GM19467 (cell line): Measurements from ENCODE around the gene ZBTB32.

Experiments
- ATAC-seq: cut with Tn5 transposase; IDR thresholded peaks from one replicate; pipeline ENCODE4 v1.9.1; 2021; ENCODE audit warnings: mild to moderate bottlenecking, moderate library complexity; ENCODE audit not compliant: unreplicated experiment

ZBTB32 gene

GRCh38 chr19:35695895-35696422, 8.4 kb upstream of the ZBTB32 start:
- no peak for ATAC-seq

GRCh38 chr19:35696835-35697234, 7.5 kb upstream of the ZBTB32 start:
- ATAC-seq = no peak

- peak; percentile 89 for ATAC-seq
Measured at GRCh38 chr19:35702223-35703012, 1.9 kb upstream of the ZBTB32 start.

- no peak for ATAC-seq
Measured at GRCh38 chr19:35703343-35703742, 1.0 kb upstream of the ZBTB32 start.

GRCh38 chr19:35708391-35708790, 4.0 kb downstream of the ZBTB32 start:
- no peak for ATAC-seq

- ATAC-seq = peak; percentile 37
Measured at GRCh38 chr19:35710784-35711723, 6.7 kb downstream of the ZBTB32 start.

GRCh38 chr19:35712567-35713505, 8.5 kb downstream of the ZBTB32 start:
- no peak for ATAC-seq

- ATAC-seq = no peak
Measured at GRCh38 chr19:35713506-35713850, 9.1 kb downstream of the ZBTB32 start.

- ATAC-seq = no peak
Measured at GRCh38 chr19:35713904-35714495, 9.6 kb downstream of the ZBTB32 start.

- no peak for ATAC-seq
Measured at GRCh38 chr19:35714601-35715354, 10.4 kb downstream of the ZBTB32 start.

- ATAC-seq = no peak
Measured at GRCh38 chr19:35715355-35715809, 11.0 kb downstream of the ZBTB32 start.

GRCh38 chr19:35715981-35716800, 11.8 kb downstream of the ZBTB32 start:
- no peak for ATAC-seq

- ATAC-seq = peak; percentile 56
Measured at GRCh38 chr19:35716801-35717664, 12.7 kb downstream of the ZBTB32 start.

GRCh38 chr19:35717665-35718344, 13.4 kb downstream of the ZBTB32 start, which contains the start of gene KMT2B:
KMT2B (plus strand) TSS chr19:35718003; CDS start chr19:35718019, 16 bp downstream.
- ATAC-seq = no peak

- peak; percentile 4 for ATAC-seq
Measured at GRCh38 chr19:35718345-35719041, 14.1 kb downstream of the ZBTB32 start.
